Measurements from ENCODE around the gene WBP4.
A peak's percentile ranks its signal among the peaks of the same experiment; 100 is the strongest.

WBP4 gene

GRCh38 chr13:41048640-41049039, 12.7 kb upstream of the WBP4 start:
- no peak for DNase-seq (ENCODE audit: low read depth)

- DNase-seq (ENCODE audit: low read depth), result no peak
Observed at GRCh38 chr13:41049480-41050440, 11.5 kb upstream of the WBP4 start.

- DNase-seq (ENCODE audit: low read depth), result no peak
Observed at GRCh38 chr13:41052441-41052840, 8.9 kb upstream of the WBP4 start.

GRCh38 chr13:41053384-41053826, 7.9 kb upstream of the WBP4 start:
- no peak for DNase-seq (ENCODE audit: low read depth)

GRCh38 chr13:41054212-41054877, 7.0 kb upstream of the WBP4 start:
- DNase-seq (ENCODE audit: low read depth), result peak; percentile 13

GRCh38 chr13:41054919-41055619, 6.2 kb upstream of the WBP4 start:
- DNase-seq (ENCODE audit: low read depth), result no peak

- no peak for DNase-seq (ENCODE audit: low read depth)
Observed at GRCh38 chr13:41056194-41056593, 5.1 kb upstream of the WBP4 start.

- no peak for DNase-seq (ENCODE audit: low read depth)
Observed at GRCh38 chr13:41056826-41057711, 4.2 kb upstream of the WBP4 start.

GRCh38 chr13:41058295-41059070, 2.8 kb upstream of the WBP4 start:
- no peak for DNase-seq (ENCODE audit: low read depth)

GRCh38 chr13:41059456-41060081, 1.7 kb upstream of the WBP4 start:
- DNase-seq (ENCODE audit: low read depth), result no peak

- peak; percentile 65 for DNase-seq (ENCODE audit: low read depth)
Observed at GRCh38 chr13:41060082-41060723, 1.1 kb upstream of the WBP4 start.

GRCh38 chr13:41060724-41061074, 610 bp upstream of the WBP4 start:
- peak; percentile 79 for DNase-seq (ENCODE audit: low read depth)

GRCh38 chr13:41061914-41062837, 867 bp downstream of the WBP4 start:
- DNase-seq (ENCODE audit: low read depth), result no peak

- DNase-seq (ENCODE audit: low read depth), result no peak
Observed at GRCh38 chr13:41064493-41064892, 3.2 kb downstream of the WBP4 start.

GRCh38 chr13:41065078-41065477, 3.8 kb downstream of the WBP4 start:
- no peak for DNase-seq (ENCODE audit: low read depth)

GRCh38 chr13:41074523-41074922, 13.2 kb downstream of the WBP4 start:
- DNase-seq (ENCODE audit: low read depth), result no peak

- peak; percentile 2 for DNase-seq (ENCODE audit: low read depth)
Observed at GRCh38 chr13:41075034-41075433, 13.7 kb downstream of the WBP4 start.

GRCh38 chr13:41075485-41075884, 14.2 kb downstream of the WBP4 start:
- DNase-seq (ENCODE audit: low read depth), result no peak

GRCh38 chr13:41077475-41077874, 16.2 kb downstream of the WBP4 start:
- no peak for DNase-seq (ENCODE audit: low read depth)
